ENCODE data around the gene GRIN2A.

Gene GRIN2A

GRCh38 chr16:10098991-10099390 lies 83.2 kb downstream of the GRIN2A start:
- TF ChIP-seq CTCF (IDR thresholded peaks at IDR 0.05; ENCODE audit: borderline replicate concordance, insufficient read depth, low read depth, low read length), result no peak
- H3K4me3 ChIP-seq (ENCODE audit: low read depth, low read length), result no peak overlapping the region

GRCh38 chr16:10097271-10097670 lies 85.0 kb downstream of the GRIN2A start:
- H3K4me3 ChIP-seq (ENCODE audit: low read depth, low read length), result no peak overlapping the region
- TF ChIP-seq CTCF (IDR thresholded peaks at IDR 0.05; ENCODE audit: borderline replicate concordance, insufficient read depth, low read depth, low read length), result no peak

GRCh38 chr16:10093576-10093975 lies 88.7 kb downstream of the GRIN2A start:
- H3K4me3 ChIP-seq (ENCODE audit: low read depth, low read length), result no peak overlapping the region
- no peak for TF ChIP-seq CTCF (IDR thresholded peaks at IDR 0.05; ENCODE audit: borderline replicate concordance, insufficient read depth, low read depth, low read length)

- H3K4me3 ChIP-seq (ENCODE audit: low read depth, low read length), result no peak overlapping the region
- TF ChIP-seq CTCF (IDR thresholded peaks at IDR 0.05; ENCODE audit: borderline replicate concordance, insufficient read depth, low read depth, low read length), result no peak
Observed at GRCh38 chr16:10090816-10091215, 91.4 kb downstream of the GRIN2A start.

DNA sequence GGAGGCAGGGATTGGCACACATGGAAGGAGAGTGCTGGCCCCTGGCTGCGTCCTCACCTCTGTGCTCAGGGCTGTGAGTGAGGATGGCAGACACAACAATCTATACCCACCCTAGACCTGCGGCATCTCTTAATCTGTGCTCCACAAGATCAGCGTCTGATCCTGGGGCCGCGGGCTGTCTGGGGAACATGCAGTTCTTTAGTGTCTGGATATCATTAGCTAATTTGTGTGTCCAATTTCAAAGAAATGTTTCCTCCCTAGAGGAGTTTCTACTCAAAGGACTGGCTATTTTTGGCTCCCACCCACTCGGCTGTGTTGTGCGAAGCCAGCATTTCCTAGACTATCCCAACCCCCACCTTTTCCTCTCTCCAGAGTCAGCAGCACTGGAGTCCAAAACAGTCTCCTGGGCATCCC lies 93.8 kb downstream of the GRIN2A start:
- no peak overlapping the region for H3K4me3 ChIP-seq (ENCODE audit: low read depth, low read length)
- no peak for TF ChIP-seq CTCF (IDR thresholded peaks at IDR 0.05; ENCODE audit: borderline replicate concordance, insufficient read depth, low read depth, low read length)

DNA sequence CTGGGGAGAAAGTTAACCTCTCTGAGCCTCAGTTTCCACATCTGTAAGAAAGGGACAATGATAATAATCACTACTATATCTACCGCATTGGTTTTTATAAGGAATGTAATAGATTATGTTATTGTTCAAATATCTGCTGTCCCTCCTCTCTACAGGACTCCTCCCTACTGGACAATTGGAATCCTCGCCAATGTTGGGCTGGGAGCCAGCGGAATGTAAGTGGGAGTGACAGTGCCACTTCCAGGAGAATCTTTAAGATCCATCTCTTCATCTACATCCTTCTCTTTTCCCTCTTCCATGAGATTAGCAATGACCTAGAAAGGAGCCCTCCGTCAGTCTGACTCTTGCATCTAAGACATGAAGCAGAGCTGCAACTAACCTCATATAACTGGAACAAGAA lies 95.1 kb downstream of the GRIN2A start:
- H3K4me3 ChIP-seq (ENCODE audit: low read depth, low read length), result no peak overlapping the region
- no peak for TF ChIP-seq CTCF (IDR thresholded peaks at IDR 0.05; ENCODE audit: borderline replicate concordance, insufficient read depth, low read depth, low read length)

DNA sequence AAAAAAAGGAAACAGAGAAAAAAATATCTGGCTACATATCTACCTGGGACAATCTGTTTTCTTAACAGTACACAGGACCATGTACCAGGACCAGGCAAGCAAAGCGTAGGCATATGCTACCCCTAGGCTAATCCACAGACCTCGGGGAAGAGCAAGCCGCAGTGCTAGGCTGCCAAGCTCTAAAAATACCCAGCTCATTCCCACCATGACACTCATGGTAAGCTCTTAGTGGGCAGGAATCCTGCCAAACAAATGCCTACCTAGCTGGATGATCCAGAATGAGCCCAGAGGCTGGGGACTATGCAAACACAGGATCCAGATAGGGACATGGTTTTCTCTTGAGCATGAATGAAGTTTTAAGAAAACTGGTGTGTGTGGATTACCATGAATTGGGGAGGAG lies 95.6 kb downstream of the GRIN2A start:
- no peak for TF ChIP-seq CTCF (IDR thresholded peaks at IDR 0.05; ENCODE audit: borderline replicate concordance, insufficient read depth, low read depth, low read length)
- no peak overlapping the region for H3K4me3 ChIP-seq (ENCODE audit: low read depth, low read length)
